DOHH2 (cell line): Measurements from ENCODE around the gene PYGO2.

ENCODE experiments used
- H3F3A ChIP-seq: fragments of 200-600 bp; sonication (generic), shearing (Covaris generic); 2 replicates; pipeline ENCODE4 v1.6.0; 2016; ENCODE audit warnings: antibody characterized with exemption, mild to moderate bottlenecking; ENCODE audit not compliant: control insufficient read depth, insufficient read depth
- H3K27ac ChIP-seq: fragments of 200-600 bp; sonication (generic); 2 replicates; pipeline ENCODE4 v1.5.1; 2014; ENCODE audit warnings: low read depth, mild to moderate bottlenecking, low read length, moderate library complexity
- H3K27me3 ChIP-seq: fragments of 200-600 bp; sonication (generic); 2 replicates; pipeline ENCODE4 v1.6.1; 2014; ENCODE audit warnings: mild to moderate bottlenecking, low read length, mixed read lengths; ENCODE audit not compliant: control insufficient read depth
- H3K36me3 ChIP-seq: fragments of 200-600 bp; sonication (generic); 2 replicates; pipeline ENCODE4 v1.6.1; 2014; ENCODE audit warnings: mild to moderate bottlenecking, low read length, moderate library complexity, mixed read lengths; ENCODE audit not compliant: control insufficient read depth
- H3K4me1 ChIP-seq: fragments of 200-600 bp; sonication (generic); 2 replicates; pipeline ENCODE4 v1.6.1; 2014; ENCODE audit warnings: mild to moderate bottlenecking, low read length, mixed read lengths; ENCODE audit not compliant: control insufficient read depth
- H3K4me2 ChIP-seq: fragments of 200-600 bp; sonication (generic); 2 replicates; pipeline ENCODE4 v1.6.0; 2014; ENCODE audit warnings: mild to moderate bottlenecking, low read length, moderate library complexity
- H3K4me3 ChIP-seq: fragments of 200-600 bp; sonication (generic); 2 replicates; pipeline ENCODE4 v1.5.1; 2014; ENCODE audit warnings: mild to moderate bottlenecking, low read length, mixed read lengths
- H3K79me2 ChIP-seq: fragments of 200-600 bp; sonication (generic); 2 replicates; pipeline ENCODE4 v1.6.1; 2014; ENCODE audit warnings: mild to moderate bottlenecking, low read length, mixed read lengths; ENCODE audit not compliant: control insufficient read depth
- H3K9me2 ChIP-seq: fragments of 200-600 bp; sonication (generic); replicated peaks from 2 replicates; pipeline ENCODE4 v1.6.1; 2014; ENCODE audit warnings: mild to moderate bottlenecking, low read length, mixed read lengths; ENCODE audit not compliant: control insufficient read depth
- H3K9me3 ChIP-seq: fragments of 200-600 bp; sonication (generic); 2 replicates; pipeline ENCODE4 v1.6.1; 2014; ENCODE audit warnings: antibody characterized with exemption, low read length, mixed read lengths; ENCODE audit not compliant: control insufficient read depth, insufficient read depth
- H4K20me1 ChIP-seq: fragments of 200-600 bp; sonication (generic); 2 replicates; pipeline ENCODE4 v1.6.0; 2014; ENCODE audit warnings: low read depth, mild to moderate bottlenecking, antibody characterized with exemption, low read length, moderate library complexity; ENCODE audit not compliant: control insufficient read depth, insufficient read depth
- EZH2phosphoT487 ChIP-seq: fragments of 200-600 bp; sonication (generic); IDR thresholded peaks from 2 replicates; pipeline ENCODE4 v1.6.1; 2017; ENCODE audit warnings: borderline replicate concordance, mild to moderate bottlenecking, antibody characterized with exemption, low read length, moderate library complexity, mixed read lengths
- TF ChIP-seq, protein P1 (sequence below): fragments of 200-600 bp; sonication (generic); IDR thresholded peaks from one replicate; pipeline ENCODE4 v1.5.1; 2014; ENCODE audit warnings: antibody characterized with exemption, mild to moderate bottlenecking, low read depth, low read length; ENCODE audit not compliant: poor library complexity, severe bottlenecking

Gene PYGO2

DNA sequence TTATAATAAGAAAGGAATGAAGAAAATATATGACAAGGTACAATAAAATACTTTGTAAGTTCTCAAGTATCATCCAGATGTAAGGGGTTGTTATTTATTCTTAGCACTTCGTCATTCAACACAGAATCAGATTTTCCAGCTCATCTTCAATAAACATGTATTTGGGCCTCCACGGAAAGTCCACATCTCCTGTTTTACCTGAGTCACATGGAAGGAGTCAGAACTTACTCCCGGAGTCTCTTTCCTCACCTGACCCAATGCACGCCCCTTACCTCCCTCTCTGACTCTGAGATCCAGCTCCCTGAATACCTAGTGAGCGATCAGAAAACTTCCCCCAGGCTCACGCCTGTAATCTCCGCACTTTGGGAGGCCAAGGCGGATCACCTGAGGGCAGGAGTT is 23.6 kb downstream of the PYGO2 start:
- H3K9me2 ChIP-seq = no peaks in the 10 kb centered on the region
- no peak for TF ChIP-seq EZH2phosphoT487
- TF ChIP-seq, protein P1, sequence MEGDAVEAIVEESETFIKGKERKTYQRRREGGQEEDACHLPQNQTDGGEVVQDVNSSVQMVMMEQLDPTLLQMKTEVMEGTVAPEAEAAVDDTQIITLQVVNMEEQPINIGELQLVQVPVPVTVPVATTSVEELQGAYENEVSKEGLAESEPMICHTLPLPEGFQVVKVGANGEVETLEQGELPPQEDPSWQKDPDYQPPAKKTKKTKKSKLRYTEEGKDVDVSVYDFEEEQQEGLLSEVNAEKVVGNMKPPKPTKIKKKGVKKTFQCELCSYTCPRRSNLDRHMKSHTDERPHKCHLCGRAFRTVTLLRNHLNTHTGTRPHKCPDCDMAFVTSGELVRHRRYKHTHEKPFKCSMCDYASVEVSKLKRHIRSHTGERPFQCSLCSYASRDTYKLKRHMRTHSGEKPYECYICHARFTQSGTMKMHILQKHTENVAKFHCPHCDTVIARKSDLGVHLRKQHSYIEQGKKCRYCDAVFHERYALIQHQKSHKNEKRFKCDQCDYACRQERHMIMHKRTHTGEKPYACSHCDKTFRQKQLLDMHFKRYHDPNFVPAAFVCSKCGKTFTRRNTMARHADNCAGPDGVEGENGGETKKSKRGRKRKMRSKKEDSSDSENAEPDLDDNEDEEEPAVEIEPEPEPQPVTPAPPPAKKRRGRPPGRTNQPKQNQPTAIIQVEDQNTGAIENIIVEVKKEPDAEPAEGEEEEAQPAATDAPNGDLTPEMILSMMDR = no peak
- no peaks in the 10 kb centered on the region for H3K27me3 ChIP-seq
- H3K4me2 ChIP-seq = peak overlapping the region; percentile 86
- peaks cover 12% of the 10 kb centered on the region for H3K36me3 ChIP-seq
- peaks cover 25% of the 10 kb centered on the region for H3F3A ChIP-seq
- H3K4me3 ChIP-seq = peak overlapping the region; percentile 89
- H3K79me2 ChIP-seq = peaks cover 74% of the 10 kb centered on the region
- H4K20me1 ChIP-seq = no peaks in the 10 kb centered on the region
- H3K4me1 ChIP-seq = peaks cover 71% of the 10 kb centered on the region
- peak overlapping the region; percentile 97 for H3K27ac ChIP-seq
- no peaks in the 10 kb centered on the region for H3K9me3 ChIP-seq

GRCh38 chr1:154937085-154937987 is 24.2 kb downstream of the PYGO2 start:
- H3K36me3 ChIP-seq = peaks cover 10% of the 10 kb centered on the region
- peak overlapping the region; percentile 89 for H3K4me3 ChIP-seq
- no peaks in the 10 kb centered on the region for H3K9me2 ChIP-seq
- H4K20me1 ChIP-seq = no peaks in the 10 kb centered on the region
- no peaks in the 10 kb centered on the region for H3K9me3 ChIP-seq
- H3K4me1 ChIP-seq = peaks cover 65% of the 10 kb centered on the region
- H3K4me2 ChIP-seq = peak overlapping the region; percentile 86
- peak overlapping the region; percentile 97 for H3K27ac ChIP-seq
- TF ChIP-seq, protein P1 = peak; percentile 48
- no peak for TF ChIP-seq EZH2phosphoT487
- H3K79me2 ChIP-seq = peaks cover 69% of the 10 kb centered on the region
- peaks cover 23% of the 10 kb centered on the region for H3F3A ChIP-seq
- H3K27me3 ChIP-seq = no peaks in the 10 kb centered on the region

- Histone ChIP-seq H3K9me3 (no peaks in the 10 kb centered on the region), H3K4me1 (peaks cover 58% of the 10 kb centered on the region), H4K20me1 (no peaks in the 10 kb centered on the region), H3K36me3 (peaks cover 9% of the 10 kb centered on the region), H3K9me2 (no peaks in the 10 kb centered on the region), H3K4me2 (peak within 1 kb of the TSS; percentile 86), H3F3A (peaks cover 23% of the 10 kb centered on the region), H3K79me2 (peaks cover 62% of the 10 kb centered on the region), H3K27me3 (no peaks in the 10 kb centered on the region), H3K4me3 (peak within 1 kb of the TSS; percentile 89), H3K27ac (peak within 1 kb of the TSS; percentile 97)
- no peak for TF ChIP-seq EZH2phosphoT487
- TF ChIP-seq, protein P1 = peak; percentile 63
Observed at GRCh38 chr1:154936555-154937084, 25.0 kb downstream of the PYGO2 start, which contains the start of gene PMVK. PMVK (minus strand) TSS chr1:154936719; CDS start chr1:154936685, 34 bp downstream.
